Neural cell (in vitro differentiated cells): ENCODE results near the gene SERPINB4. TPM values are rescaled to one million over a fixed set of nuclear protein-coding genes. Genes with fewer than 3 reads are reported as not detected.
"Not testable (repeated sequence)": the region's sequence is repeated elsewhere in the genome, so short reads cannot be mapped to it uniquely, and the experiment has no call there.

Experiments
- H2AFZ ChIP-seq: fragments of 200-600, 300-800 bp; sonication (generic), shearing (Covaris generic); 2 replicates; pipeline ENCODE4 v1.6.0; 2014; ENCODE audit warnings: low read depth, mild to moderate bottlenecking, antibody characterized with exemption, low read length, moderate library complexity
- H3F3A ChIP-seq: fragments of 200-600 bp; shearing (Covaris generic); 2 replicates; pipeline ENCODE4 v1.6.1; 2016; ENCODE audit warnings: mild to moderate bottlenecking, moderate library complexity, mixed read lengths, antibody characterized with exemption, low read length; ENCODE audit not compliant: insufficient read depth, poor library complexity, severe bottlenecking
- H3K27ac ChIP-seq: fragments of 200-600, 300-800 bp; sonication (generic), shearing (Covaris generic); 2 replicates; pipeline ENCODE4 v1.5.1; 2014; ENCODE audit warnings: mild to moderate bottlenecking, low read length, moderate library complexity
- H3K27me3 ChIP-seq: fragments of 300-800, 200-600 bp; sonication (generic), shearing (Covaris generic); 2 replicates; pipeline ENCODE4 v1.6.0; 2014; ENCODE audit warnings: mild to moderate bottlenecking, low read depth, low read length, moderate library complexity; ENCODE audit not compliant: insufficient read depth
- H3K36me3 ChIP-seq: fragments of 300-800, 200-600 bp; sonication (generic), shearing (Covaris generic); 2 replicates; pipeline ENCODE4 v1.5.1; 2014; ENCODE audit warnings: mild to moderate bottlenecking, antibody characterized with exemption, low read length, moderate library complexity; ENCODE audit not compliant: insufficient read depth
- H3K4me2 ChIP-seq: fragments of 300-800, 200-600 bp; sonication (generic), shearing (Covaris generic); 2 replicates; pipeline ENCODE4 v1.6.0; 2014; ENCODE audit warnings: mild to moderate bottlenecking, low read length
- H3K4me3 ChIP-seq: fragments of 300-800, 200-600 bp; sonication (generic), shearing (Covaris generic); 2 replicates; pipeline ENCODE4 v1.5.1; 2014; ENCODE audit warnings: mild to moderate bottlenecking, low read length, moderate library complexity
- H3K79me2 ChIP-seq: fragments of 200-600 bp; shearing (Covaris generic); replicated peaks from 2 replicates; pipeline ENCODE4 v1.6.0; 2014; ENCODE audit warnings: mild to moderate bottlenecking, low read length, moderate library complexity; ENCODE audit not compliant: insufficient read depth
- H3K9ac ChIP-seq: fragments of 300-800, 200-600 bp; sonication (generic), shearing (Covaris generic); 2 replicates; pipeline ENCODE4 v1.6.1; 2016; ENCODE audit warnings: mild to moderate bottlenecking, low read length, mixed read lengths
- H3K9me2 ChIP-seq: fragments of 200-600 bp; shearing (Covaris generic); 2 replicates; pipeline ENCODE4 v1.6.1; 2016; ENCODE audit warnings: mild to moderate bottlenecking, low read length, mixed read lengths; ENCODE audit not compliant: insufficient read depth
- H3K9me3 ChIP-seq: fragments of 200-600, 300-800 bp; sonication (generic), shearing (Covaris generic); 2 replicates; pipeline ENCODE4 v1.6.1; 2016; ENCODE audit warnings: mild to moderate bottlenecking, mixed run types, low read length, moderate library complexity, mixed read lengths
- H4K20me1 ChIP-seq: fragments of 200-600 bp; shearing (Covaris generic); 2 replicates; pipeline ENCODE4 v1.6.1; 2016; ENCODE audit warnings: mild to moderate bottlenecking, mixed run types; ENCODE audit not compliant: insufficient read depth
- EP300 ChIP-seq: fragments of 450-650 bp; conservative IDR thresholded peaks from 2 replicates; pipeline ENCODE4 v1.6.1; 2014; ENCODE audit warnings: antibody characterized with exemption, mild to moderate bottlenecking, moderate library complexity; ENCODE audit not compliant: poor library complexity, severe bottlenecking
- EZH2 ChIP-seq: fragments of 200-600, 300-800 bp; shearing (Covaris generic), sonication (generic); IDR thresholded peaks from 2 replicates; pipeline ENCODE4 v1.6.1; 2014; ENCODE audit warnings: antibody characterized with exemption, low read length, borderline replicate concordance, mild to moderate bottlenecking; ENCODE audit not compliant: insufficient read depth, poor library complexity, severe bottlenecking
- MXI1 ChIP-seq: fragments of 450-650 bp; conservative IDR thresholded peaks from 2 replicates; pipeline ENCODE4 v1.6.1; 2014; ENCODE audit warnings: antibody characterized with exemption, mild to moderate bottlenecking; ENCODE audit not compliant: poor library complexity, severe bottlenecking
- POLR2AphosphoS5 ChIP-seq: IDR thresholded peaks from 2 replicates; pipeline ENCODE4 v1.6.1; 2012
- RAD21 ChIP-seq: fragments of 450-650 bp; conservative IDR thresholded peaks from 2 replicates; pipeline ENCODE4 v1.6.1; 2014; ENCODE audit warnings: antibody characterized with exemption, mild to moderate bottlenecking, moderate library complexity
- SMC3 ChIP-seq: fragments of 450-650 bp; conservative IDR thresholded peaks from 2 replicates; pipeline ENCODE4 v1.6.1; 2014; ENCODE audit warnings: antibody characterized with exemption, mild to moderate bottlenecking, moderate library complexity; ENCODE audit not compliant: poor library complexity
- TAF1 ChIP-seq: IDR thresholded peaks from 2 replicates; pipeline ENCODE4 v1.6.1; 2012; ENCODE audit warnings: low read depth
- polyA minus RNA-seq: library from RNA; depleted of rRNA, polyadenylated mRNA; stranded (reverse); fragments of >200 nt; gene quantifications from 2 replicates; pipeline ENCODE4 v1.2.3, GENCODE V29; 2014
- polyA plus RNA-seq: library from polyadenylated mRNA; depleted of rRNA; stranded (reverse); fragments of >200 nt; gene quantifications from 2 replicates; pipeline ENCODE4 v1.2.3, GENCODE V29; 2014
- TF ChIP-seq, protein P1 (sequence below): fragments of 450-650 bp; IDR thresholded peaks from 2 replicates; pipeline ENCODE4 v1.5.1; 2014; ENCODE audit warnings: antibody characterized with exemption, mild to moderate bottlenecking, moderate library complexity; ENCODE audit not compliant: poor library complexity, severe bottlenecking
- TF ChIP-seq, protein P2 (sequence below): IDR thresholded peaks from 2 replicates; pipeline ENCODE4 v1.6.1; 2012; ENCODE audit warnings: borderline replicate concordance

The SERPINB4 gene
- polyA plus RNA-seq (not detected in 2 replicates), polyA minus RNA-seq (not detected in 2 replicates)

DNA sequence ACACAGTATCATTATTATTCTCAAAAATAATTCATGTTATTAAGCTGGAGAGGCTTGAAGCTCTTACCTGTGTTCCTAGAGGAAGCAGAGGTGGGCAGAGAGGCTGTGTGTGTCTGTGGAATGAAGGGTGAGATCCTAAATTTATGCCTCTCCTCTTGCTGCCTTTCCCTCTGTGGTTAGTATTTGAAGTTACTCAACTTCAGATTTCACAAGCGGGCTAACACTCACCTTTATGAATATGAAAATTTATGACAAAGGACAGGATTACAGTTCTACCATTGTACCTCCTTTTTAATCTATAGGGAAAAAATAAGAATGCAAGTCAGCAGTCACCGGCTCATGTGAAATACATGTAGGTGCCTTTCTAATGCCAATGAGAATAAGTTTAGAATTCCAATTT is at the start of gene SERPINB4:
TSS of gene SERPINB4 (minus strand) at position 115 of the 400 bp plus-strand sequence. CDS start 679 bp downstream, outside the sequence.
- H3K36me3 ChIP-seq, result not testable (repeated sequence)

DNA sequence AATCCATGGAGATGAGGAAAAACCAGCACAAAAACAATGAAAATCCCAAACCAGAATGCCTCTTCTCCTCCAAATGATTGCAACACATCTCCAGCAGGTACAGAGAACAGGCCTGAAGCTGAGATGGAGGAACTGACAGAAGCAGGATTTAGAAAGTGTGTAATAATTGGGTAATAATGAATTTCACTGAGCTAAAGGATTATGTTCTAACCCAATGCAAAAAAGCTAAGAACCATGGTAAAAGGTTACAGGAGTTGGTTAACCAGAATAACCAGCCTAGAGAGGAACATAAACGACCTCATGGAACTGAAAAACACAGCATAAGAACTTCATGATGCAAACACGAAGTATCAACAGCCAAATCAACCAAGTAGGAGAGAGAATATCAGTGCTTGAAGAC is 45.0 kb upstream of the SERPINB4 start:
- Histone ChIP-seq H4K20me1 (no peaks in the 10 kb centered on the region), H3K27me3 (no peaks in the 10 kb centered on the region), H3K27ac (no peak overlapping the region), H3F3A (no peaks in the 10 kb centered on the region), H2AFZ (no peak overlapping the region), H3K4me3 (no peak overlapping the region), H3K79me2 (no peaks in the 10 kb centered on the region), H3K9me2 (no peaks in the 10 kb centered on the region), H3K36me3 (no peaks in the 10 kb centered on the region), H3K4me2 (no peak overlapping the region), H3K9ac (no peak overlapping the region), H3K9me3 (no peaks in the 10 kb centered on the region)
- TF ChIP-seq TAF1, result no peak
- no peak for TF ChIP-seq MXI1
- TF ChIP-seq RAD21, result no peak
- TF ChIP-seq, protein P1, sequence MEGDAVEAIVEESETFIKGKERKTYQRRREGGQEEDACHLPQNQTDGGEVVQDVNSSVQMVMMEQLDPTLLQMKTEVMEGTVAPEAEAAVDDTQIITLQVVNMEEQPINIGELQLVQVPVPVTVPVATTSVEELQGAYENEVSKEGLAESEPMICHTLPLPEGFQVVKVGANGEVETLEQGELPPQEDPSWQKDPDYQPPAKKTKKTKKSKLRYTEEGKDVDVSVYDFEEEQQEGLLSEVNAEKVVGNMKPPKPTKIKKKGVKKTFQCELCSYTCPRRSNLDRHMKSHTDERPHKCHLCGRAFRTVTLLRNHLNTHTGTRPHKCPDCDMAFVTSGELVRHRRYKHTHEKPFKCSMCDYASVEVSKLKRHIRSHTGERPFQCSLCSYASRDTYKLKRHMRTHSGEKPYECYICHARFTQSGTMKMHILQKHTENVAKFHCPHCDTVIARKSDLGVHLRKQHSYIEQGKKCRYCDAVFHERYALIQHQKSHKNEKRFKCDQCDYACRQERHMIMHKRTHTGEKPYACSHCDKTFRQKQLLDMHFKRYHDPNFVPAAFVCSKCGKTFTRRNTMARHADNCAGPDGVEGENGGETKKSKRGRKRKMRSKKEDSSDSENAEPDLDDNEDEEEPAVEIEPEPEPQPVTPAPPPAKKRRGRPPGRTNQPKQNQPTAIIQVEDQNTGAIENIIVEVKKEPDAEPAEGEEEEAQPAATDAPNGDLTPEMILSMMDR, result no peak
- TF ChIP-seq, protein P2, sequence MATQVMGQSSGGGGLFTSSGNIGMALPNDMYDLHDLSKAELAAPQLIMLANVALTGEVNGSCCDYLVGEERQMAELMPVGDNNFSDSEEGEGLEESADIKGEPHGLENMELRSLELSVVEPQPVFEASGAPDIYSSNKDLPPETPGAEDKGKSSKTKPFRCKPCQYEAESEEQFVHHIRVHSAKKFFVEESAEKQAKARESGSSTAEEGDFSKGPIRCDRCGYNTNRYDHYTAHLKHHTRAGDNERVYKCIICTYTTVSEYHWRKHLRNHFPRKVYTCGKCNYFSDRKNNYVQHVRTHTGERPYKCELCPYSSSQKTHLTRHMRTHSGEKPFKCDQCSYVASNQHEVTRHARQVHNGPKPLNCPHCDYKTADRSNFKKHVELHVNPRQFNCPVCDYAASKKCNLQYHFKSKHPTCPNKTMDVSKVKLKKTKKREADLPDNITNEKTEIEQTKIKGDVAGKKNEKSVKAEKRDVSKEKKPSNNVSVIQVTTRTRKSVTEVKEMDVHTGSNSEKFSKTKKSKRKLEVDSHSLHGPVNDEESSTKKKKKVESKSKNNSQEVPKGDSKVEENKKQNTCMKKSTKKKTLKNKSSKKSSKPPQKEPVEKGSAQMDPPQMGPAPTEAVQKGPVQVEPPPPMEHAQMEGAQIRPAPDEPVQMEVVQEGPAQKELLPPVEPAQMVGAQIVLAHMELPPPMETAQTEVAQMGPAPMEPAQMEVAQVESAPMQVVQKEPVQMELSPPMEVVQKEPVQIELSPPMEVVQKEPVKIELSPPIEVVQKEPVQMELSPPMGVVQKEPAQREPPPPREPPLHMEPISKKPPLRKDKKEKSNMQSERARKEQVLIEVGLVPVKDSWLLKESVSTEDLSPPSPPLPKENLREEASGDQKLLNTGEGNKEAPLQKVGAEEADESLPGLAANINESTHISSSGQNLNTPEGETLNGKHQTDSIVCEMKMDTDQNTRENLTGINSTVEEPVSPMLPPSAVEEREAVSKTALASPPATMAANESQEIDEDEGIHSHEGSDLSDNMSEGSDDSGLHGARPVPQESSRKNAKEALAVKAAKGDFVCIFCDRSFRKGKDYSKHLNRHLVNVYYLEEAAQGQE, result no peak
- no peak for TF ChIP-seq POLR2AphosphoS5
- TF ChIP-seq EP300, result no peak
- TF ChIP-seq SMC3, result no peak
- TF ChIP-seq EZH2, result no peak

More for the DNA sequence above, at the start of gene SERPINB4:
- not testable (repeated sequence) for H3K9me3 ChIP-seq, H3F3A ChIP-seq, H3K9ac ChIP-seq, H3K4me3 ChIP-seq, H3K4me2 ChIP-seq, H3K27me3 ChIP-seq, H4K20me1 ChIP-seq, H3K9me2 ChIP-seq, H2AFZ ChIP-seq, H3K79me2 ChIP-seq, H3K27ac ChIP-seq

DNA sequence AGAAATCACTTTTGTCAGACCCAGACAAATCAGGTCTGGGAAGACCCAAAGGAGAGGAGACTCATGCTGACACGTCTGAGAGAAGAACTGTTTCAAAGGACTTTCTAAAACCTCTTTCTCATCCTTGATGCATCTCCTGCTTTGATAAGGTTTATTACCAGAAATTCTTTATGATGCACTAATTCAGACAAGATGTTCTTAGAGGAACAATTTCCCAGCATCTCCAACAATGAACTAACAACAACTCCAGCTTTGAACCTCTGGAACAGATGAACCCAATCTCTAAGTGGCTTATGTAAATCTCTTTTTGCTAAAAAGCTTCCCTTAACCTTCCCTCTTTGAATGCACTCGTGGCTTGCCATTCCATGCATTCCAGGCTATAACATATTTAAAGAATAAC is 42.8 kb upstream of the SERPINB4 start:
- no peaks in the 10 kb centered on the region for H3K79me2 ChIP-seq
- H3K9me3 ChIP-seq, result no peaks in the 10 kb centered on the region
- TF ChIP-seq RAD21 (no peak), EP300 (no peak), EZH2 (no peak), MXI1 (no peak), TAF1 (no peak), POLR2AphosphoS5 (no peak), SMC3 (no peak)
- TF ChIP-seq, protein P2, result no peak
- TF ChIP-seq, protein P1, result no peak
- no peak overlapping the region for H3K27ac ChIP-seq
- H3K4me2 ChIP-seq, result no peak overlapping the region
- no peak overlapping the region for H2AFZ ChIP-seq
- H3K4me3 ChIP-seq, result no peak overlapping the region
- no peak overlapping the region for H3K9ac ChIP-seq
- no peaks in the 10 kb centered on the region for H3K36me3 ChIP-seq
- no peaks in the 10 kb centered on the region for H3F3A ChIP-seq
- no peaks in the 10 kb centered on the region for H3K9me2 ChIP-seq
- H4K20me1 ChIP-seq, result no peaks in the 10 kb centered on the region
- H3K27me3 ChIP-seq, result no peaks in the 10 kb centered on the region
